Neural progenitor cell (in vitro differentiated cells): Measurements from ENCODE around the gene TRIM41.

Source experiments
- CTCF ChIP-seq: fragments of 200-600 bp; sonication (generic); IDR thresholded peaks from 2 replicates; pipeline ENCODE4 v1.5.1; 2017; ENCODE audit warnings: antibody characterized with exemption, mild to moderate bottlenecking
- EZH2 ChIP-seq: fragments of 200-600 bp; sonication (generic); IDR thresholded peaks from 2 replicates; pipeline ENCODE4 v1.6.1; 2017; ENCODE audit warnings: antibody characterized with exemption, mild to moderate bottlenecking, moderate library complexity
- EZH2phosphoT487 ChIP-seq: fragments of 200-600 bp; sonication (generic); IDR thresholded peaks from 2 replicates; pipeline ENCODE4 v1.6.1; 2017; ENCODE audit warnings: antibody characterized with exemption

GRCh38 chr5:181193656-181194055 lies 29.4 kb upstream of the TRIM41 start:
- TF ChIP-seq CTCF (no peak), EZH2phosphoT487 (no peak), EZH2 (no peak)
